HUES6 (cell line): ENCODE data around the gene DTX2.
"Not testable (repeated sequence)": the region's sequence is repeated elsewhere in the genome, so short reads cannot be mapped to it uniquely, and the experiment has no call there.

ENCODE experiments used
- H3K27ac ChIP-seq: 2 replicates; pipeline ENCODE4 v1.7.0; 2013; ENCODE audit warnings: low read depth, mild to moderate bottlenecking, low read length, inconsistent platforms
- H3K27me3 ChIP-seq: 2 replicates; pipeline ENCODE4 v1.6.1; 2013; ENCODE audit warnings: low read length; ENCODE audit not compliant: control insufficient read depth, insufficient read depth
- H3K36me3 ChIP-seq: 2 replicates; pipeline ENCODE4 v1.6.1; 2013; ENCODE audit warnings: low read length; ENCODE audit not compliant: control insufficient read depth, insufficient read depth
- H3K4me1 ChIP-seq: 2 replicates; pipeline ENCODE4 v1.6.1; 2013; ENCODE audit warnings: low read length; ENCODE audit not compliant: control insufficient read depth, insufficient read depth
- H3K4me3 ChIP-seq: 2 replicates; pipeline ENCODE4 v1.5.1; 2013; ENCODE audit warnings: low read depth, low read length
- H3K9ac ChIP-seq: one replicate; pipeline ENCODE4 v1.6.1; 2013; ENCODE audit warnings: mild to moderate bottlenecking, low read length
- H3K9me3 ChIP-seq: 2 replicates; pipeline ENCODE4 v1.6.1; 2013; ENCODE audit warnings: low read depth, low read length; ENCODE audit not compliant: control insufficient read depth, insufficient read depth

The DTX2 gene

GRCh38 chr7:76506643-76507042 lies 45.1 kb downstream of the DTX2 start:
- Histone ChIP-seq H3K4me1 (peaks cover 10% of the 10 kb centered on the region), H3K36me3 (peaks cover 30% of the 10 kb centered on the region)
- not testable (repeated sequence) for H3K27ac ChIP-seq, H3K27me3 ChIP-seq, H3K9me3 ChIP-seq, H3K4me3 ChIP-seq, H3K9ac ChIP-seq

GRCh38 chr7:76507723-76508406 lies 46.4 kb downstream of the DTX2 start:
- H3K9ac ChIP-seq: no peak overlapping the region
- peaks cover 11% of the 10 kb centered on the region for H3K4me1 ChIP-seq
- H3K4me3 ChIP-seq: no peak overlapping the region
- no peaks in the 10 kb centered on the region for H3K27me3 ChIP-seq
- H3K27ac ChIP-seq: no peak overlapping the region
- peaks cover 25% of the 10 kb centered on the region for H3K36me3 ChIP-seq
- no peaks in the 10 kb centered on the region for H3K9me3 ChIP-seq

DNA sequence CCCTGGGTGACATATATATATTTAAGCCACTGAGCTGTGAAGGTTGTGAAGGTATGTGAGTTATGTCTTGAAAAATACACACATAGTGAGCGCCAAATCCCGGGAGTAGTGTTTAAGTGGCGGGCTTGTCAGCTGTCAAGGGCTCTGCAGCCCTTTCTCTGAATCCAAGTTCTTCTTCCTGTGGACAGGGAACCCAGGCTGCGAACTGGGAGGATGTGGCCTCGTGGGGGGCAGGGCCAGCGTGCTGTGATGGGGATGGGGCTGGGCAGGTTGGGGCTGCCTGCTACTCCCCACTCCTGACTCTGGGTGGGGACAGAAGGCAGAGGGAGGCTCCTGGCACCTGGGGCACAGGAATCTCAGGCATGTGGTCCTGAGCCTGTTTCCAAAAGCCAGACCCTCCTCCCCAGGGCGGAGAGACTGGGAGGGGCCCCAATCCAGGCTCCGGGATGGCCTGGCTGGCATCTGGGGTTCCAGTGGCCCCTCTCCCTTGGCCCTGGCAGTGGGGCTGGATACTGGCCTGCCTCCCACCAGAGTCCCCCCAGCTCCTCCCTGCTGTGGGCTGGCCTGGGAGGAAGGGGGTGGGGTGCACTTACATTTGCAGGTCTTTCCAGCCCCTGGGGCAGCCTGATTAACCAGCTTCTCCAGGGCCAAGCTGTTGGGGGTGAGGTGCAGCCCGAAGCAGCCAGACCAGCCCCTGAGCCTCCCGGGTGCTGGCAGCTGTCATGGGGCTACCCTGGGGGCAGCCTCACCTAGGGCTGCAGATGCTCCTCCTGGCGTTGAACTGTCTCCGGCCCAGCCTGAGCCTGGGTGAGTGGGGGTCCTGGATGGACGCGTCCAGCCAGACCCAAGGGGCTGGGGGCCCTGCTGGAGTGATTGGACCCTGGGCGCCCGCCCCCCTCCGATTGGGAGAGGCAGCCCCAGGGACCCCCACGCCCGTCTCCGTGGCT lies 48.7 kb downstream of the DTX2 start, which contains the start of gene UPK3B:
Gene UPK3B, plus strand, starts transcription at position 622 of the 947 bp plus-strand sequence. Its CDS starts 101 bp downstream, at position 723.
- H3K4me3 ChIP-seq: no peak within 1 kb of the TSS
- no peaks in the 10 kb centered on the region for H3K27me3 ChIP-seq
- peaks cover 17% of the 10 kb centered on the region for H3K4me1 ChIP-seq
- H3K36me3 ChIP-seq: peaks cover 14% of the 10 kb centered on the region
- H3K27ac ChIP-seq: no peak within 1 kb of the TSS
- no peak within 1 kb of the TSS for H3K9ac ChIP-seq
- H3K9me3 ChIP-seq: no peaks in the 10 kb centered on the region

DNA sequence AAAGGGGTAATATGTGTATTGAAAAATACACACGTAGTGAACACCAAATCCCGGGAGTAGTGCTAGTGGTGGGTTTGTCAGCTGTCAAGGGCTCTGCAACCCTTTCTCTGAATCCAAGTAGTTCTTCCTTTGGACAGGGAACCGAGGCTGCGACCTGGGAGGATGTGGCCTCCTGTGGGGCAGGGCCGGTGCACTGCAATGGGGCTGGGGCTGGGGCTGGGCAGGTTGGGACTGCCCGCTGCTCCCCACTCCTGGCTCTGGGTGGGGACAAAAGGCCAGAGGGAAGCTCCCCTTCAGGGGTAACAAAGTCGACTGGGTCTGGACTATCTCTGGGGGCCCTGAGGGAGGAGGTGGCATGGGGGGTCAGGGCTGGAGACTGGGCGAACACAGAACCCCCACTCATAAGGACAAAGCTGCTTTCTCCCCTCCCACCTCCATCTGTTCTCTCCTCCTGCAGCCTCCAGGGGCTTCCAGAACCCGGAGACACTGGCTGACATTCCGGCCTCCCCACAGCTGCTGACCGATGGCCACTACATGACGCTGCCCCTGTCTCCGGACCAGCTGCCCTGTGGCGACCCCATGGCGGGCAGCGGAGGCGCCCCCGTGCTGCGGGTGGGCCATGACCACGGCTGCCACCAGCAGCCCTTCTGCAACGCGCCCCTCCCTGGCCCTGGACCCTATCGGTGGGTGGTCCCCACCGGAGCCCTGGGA lies 49.8 kb downstream of the DTX2 start:
- H3K27me3 ChIP-seq, H3K36me3 ChIP-seq, H3K9me3 ChIP-seq, H3K4me3 ChIP-seq, H3K9ac ChIP-seq, H3K27ac ChIP-seq: not testable (repeated sequence)
- H3K4me1 ChIP-seq: peaks cover 20% of the 10 kb centered on the region

DNA sequence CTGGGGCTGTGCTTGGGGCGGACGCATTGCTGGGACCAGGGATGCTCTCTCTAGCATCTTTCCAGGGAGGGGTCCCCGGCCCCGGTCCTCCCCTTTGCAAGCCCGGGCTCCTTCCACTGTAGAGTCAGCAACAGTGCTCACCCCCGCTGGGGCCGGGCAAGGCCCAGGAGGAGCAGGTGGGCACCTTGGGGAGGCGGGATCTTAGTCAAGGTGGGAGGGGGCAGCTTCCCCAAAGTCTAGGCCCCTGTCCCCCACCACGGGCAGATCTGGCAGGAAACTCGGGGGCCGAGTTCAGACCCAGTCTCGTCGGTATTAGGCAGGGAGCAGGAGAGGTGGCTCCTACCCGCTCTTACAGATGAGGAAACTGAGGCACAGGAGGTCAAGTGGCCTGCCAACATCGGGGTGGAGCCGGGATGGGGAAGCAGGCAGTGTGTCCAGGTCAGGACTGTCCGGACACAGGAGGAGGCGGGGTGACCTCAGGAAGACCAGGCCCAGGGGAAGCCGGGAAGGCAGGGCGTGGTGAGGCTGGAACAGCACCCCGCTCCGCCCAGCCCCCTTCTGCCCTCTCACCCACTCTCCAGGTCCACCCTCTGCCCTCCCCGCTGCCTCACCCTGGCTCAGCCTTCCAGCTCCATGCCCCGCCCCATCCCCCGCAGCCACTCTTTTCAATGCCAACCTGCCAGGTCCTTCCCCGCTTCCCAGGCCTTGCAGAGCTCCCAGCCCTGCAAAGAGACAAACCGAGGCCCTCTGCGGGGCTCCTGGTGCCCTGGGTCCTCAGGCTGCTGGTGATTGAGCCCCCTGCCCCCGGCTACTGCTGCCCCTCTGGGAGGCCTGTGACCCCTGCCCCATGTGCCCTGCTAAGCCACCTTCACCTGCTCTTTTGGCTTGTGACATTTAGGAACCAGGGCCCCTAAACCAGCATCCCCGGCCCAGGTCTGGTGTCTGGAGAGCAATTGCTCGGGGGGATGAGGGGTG lies 50.7 kb downstream of the DTX2 start:
- not testable (repeated sequence) for H3K4me3 ChIP-seq, H3K27ac ChIP-seq, H3K9ac ChIP-seq

GRCh38 chr7:76512941-76513816 lies 51.7 kb downstream of the DTX2 start:
- Histone ChIP-seq H3K4me1 (peaks cover 22% of the 10 kb centered on the region), H3K27me3 (no peaks in the 10 kb centered on the region), H3K36me3 (no peaks in the 10 kb centered on the region), H3K27ac (no peak overlapping the region), H3K9ac (no peak overlapping the region), H3K9me3 (no peaks in the 10 kb centered on the region), H3K4me3 (no peak overlapping the region)

More for the DNA sequence above, 50.7 kb downstream of the DTX2 start:
- H3K36me3 ChIP-seq, H3K27me3 ChIP-seq, H3K9me3 ChIP-seq: not testable (repeated sequence)
- H3K4me1 ChIP-seq: peaks cover 22% of the 10 kb centered on the region

DNA sequence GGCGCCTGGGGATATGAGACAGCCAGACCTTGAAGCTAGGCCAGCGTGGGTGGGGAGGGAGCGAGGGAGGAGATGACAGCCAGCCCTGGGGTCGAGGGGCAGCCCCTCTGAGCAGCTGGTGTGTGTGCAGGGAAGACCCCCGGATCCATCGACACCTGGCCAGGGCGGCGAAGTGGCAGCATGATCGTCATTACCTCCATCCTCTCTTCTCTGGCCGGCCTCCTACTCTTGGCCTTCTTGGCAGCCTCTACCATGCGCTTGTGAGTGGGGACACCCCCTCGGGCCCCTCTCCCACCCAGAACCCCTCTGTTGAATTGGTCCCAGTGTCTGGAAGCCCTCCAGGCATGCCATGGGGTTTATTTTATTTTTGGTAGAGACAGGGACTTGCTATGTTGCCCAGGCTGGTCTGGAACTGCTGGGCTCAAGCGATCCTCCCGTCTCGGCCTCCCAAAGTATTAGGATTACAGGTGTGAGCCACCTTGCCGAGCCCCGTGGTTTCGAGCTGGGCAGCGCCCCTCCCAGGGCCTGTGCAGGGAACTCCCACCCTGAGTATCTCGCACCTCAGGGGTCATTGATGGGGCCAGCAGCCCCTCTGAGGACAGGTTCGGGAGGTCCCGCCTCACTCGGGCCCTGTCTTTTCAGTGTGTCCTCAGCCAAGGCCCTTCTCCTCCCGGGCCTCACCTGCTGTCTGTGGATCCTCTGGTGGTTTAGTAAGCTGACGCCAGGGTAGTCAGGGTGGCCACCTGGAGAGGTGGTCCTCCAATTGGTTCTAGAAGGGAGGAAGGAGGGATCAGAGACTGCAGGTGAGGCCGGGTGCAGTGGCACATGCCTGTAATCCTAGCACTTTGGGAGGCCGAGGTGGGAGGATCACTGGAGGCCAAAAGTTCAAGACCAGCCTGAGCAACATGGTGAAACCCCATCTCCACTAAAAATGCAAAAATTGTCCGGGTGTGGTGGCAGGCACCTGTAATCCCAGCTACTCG lies 52.6 kb downstream of the DTX2 start:
- Histone ChIP-seq H3K4me3 (no peak overlapping the region), H3K9me3 (no peaks in the 10 kb centered on the region), H3K27me3 (no peaks in the 10 kb centered on the region), H3K9ac (no peak overlapping the region), H3K4me1 (peaks cover 22% of the 10 kb centered on the region), H3K36me3 (no peaks in the 10 kb centered on the region), H3K27ac (no peak overlapping the region)

GRCh38 chr7:76514926-76515771 lies 53.6 kb downstream of the DTX2 start:
- H3K9ac ChIP-seq: no peak overlapping the region
- no peak overlapping the region for H3K4me3 ChIP-seq
- no peaks in the 10 kb centered on the region for H3K9me3 ChIP-seq
- no peak overlapping the region for H3K27ac ChIP-seq
- no peaks in the 10 kb centered on the region for H3K27me3 ChIP-seq
- H3K4me1 ChIP-seq: peaks cover 19% of the 10 kb centered on the region
- H3K36me3 ChIP-seq: no peaks in the 10 kb centered on the region
